ENCODE data around the gene SYNGR3.
"Not testable (repeated sequence)": the region's sequence is repeated elsewhere in the genome, so short reads cannot be mapped to it uniquely, and the experiment has no call there.

The SYNGR3 gene

GRCh38 chr16:1959269-1960039, 30.3 kb upstream of the SYNGR3 start, which contains the start of gene NDUFB10:
Gene NDUFB10 (plus strand): TSS chr16:1959538. CDS start chr16:1959625, 87 bp downstream.
- Histone ChIP-seq H3K36me3 (ENCODE audit: control insufficient read depth, low read length) (peaks cover 49% of the 10 kb centered on the region), H3K4me2 (ENCODE audit: low read length) (peak within 1 kb of the TSS; percentile 99), H3K9me3 (ENCODE audit: control insufficient read depth, insufficient read depth, low read length) (no peaks in the 10 kb centered on the region), H4K20me1 (ENCODE audit: control insufficient read depth, insufficient read depth, low read depth, low read length) (peaks cover 10% of the 10 kb centered on the region), H3K27me3 (ENCODE audit: control insufficient read depth, low read length) (no peaks in the 10 kb centered on the region), H3K79me2 (ENCODE audit: control insufficient read depth, low read length) (peaks cover 40% of the 10 kb centered on the region), H3K27ac (ENCODE audit: low read depth, low read length) (peak within 1 kb of the TSS; percentile 62), H3K4me3 (ENCODE audit: low read length) (peak within 1 kb of the TSS; percentile 98), H3F3A (ENCODE audit: control insufficient read depth, insufficient read depth) (peaks cover 42% of the 10 kb centered on the region), H3K4me1 (ENCODE audit: control insufficient read depth, low read length) (peaks cover 34% of the 10 kb centered on the region), H3K9me2 (replicated peaks; ENCODE audit: control insufficient read depth, low read length) (no peaks in the 10 kb centered on the region)
- TF ChIP-seq EZH2phosphoT487 (IDR thresholded peaks at IDR 0.05; ENCODE audit: borderline replicate concordance, low read length), result no peak
- peak; percentile 91 for TF ChIP-seq CTCF (IDR thresholded peaks at IDR 0.05; ENCODE audit: low read depth, low read length, poor library complexity, severe bottlenecking)

DNA sequence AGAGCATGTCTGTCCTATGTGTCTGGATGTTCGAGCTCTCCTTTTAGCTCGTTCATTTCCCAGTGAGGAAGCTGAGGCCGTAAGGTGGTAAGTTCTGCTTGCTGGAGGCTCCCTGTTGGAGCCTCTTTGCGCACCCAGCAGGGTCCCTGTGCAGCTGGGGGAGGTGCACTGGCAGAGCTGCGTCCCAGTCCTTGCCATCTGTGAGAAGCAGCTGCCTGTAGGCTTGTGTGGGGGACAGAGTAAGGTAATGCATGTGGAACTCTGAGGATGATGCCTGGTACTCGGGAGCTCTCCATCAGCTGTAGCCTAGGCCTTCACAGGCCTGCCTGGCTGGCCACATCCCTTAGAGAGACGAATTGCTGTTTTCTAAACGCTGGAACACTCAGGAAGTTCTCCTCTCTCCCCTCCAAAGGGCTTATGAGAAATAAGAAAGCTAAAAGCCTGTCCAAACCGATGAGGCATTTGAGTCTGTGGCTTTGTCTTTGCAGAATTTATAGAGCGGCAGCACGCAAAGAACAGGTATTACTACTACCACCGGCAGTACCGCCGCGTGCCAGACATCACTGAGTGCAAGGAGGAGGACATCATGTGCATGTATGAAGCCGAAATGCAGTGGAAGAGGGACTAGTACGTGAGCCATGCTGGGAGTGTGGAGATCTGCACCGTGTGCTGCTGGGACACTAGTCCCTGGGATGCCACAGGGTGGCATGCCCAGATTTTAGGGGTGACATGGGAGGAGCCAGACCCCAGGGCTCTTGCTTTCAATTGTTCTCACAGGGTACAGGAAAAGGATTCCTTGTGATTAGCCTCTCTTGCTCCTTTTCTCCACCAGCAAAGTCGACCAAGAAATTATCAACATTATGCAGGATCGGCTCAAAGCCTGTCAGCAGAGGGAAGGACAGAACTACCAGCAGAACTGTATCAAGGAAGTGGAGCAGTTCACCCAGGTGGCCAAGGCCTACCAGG, 28.8 kb upstream of the SYNGR3 start:
- peaks cover 10% of the 10 kb centered on the region for H4K20me1 ChIP-seq (ENCODE audit: control insufficient read depth, insufficient read depth, low read depth, low read length)
- H3K27me3 ChIP-seq (ENCODE audit: control insufficient read depth, low read length), result no peaks in the 10 kb centered on the region
- peaks cover 61% of the 10 kb centered on the region for H3K36me3 ChIP-seq (ENCODE audit: control insufficient read depth, low read length)
- H3K4me2 ChIP-seq (ENCODE audit: low read length), result peak overlapping the region; percentile 99
- TF ChIP-seq EZH2phosphoT487 (IDR thresholded peaks at IDR 0.05; ENCODE audit: borderline replicate concordance, low read length), result no peak
- no peak for TF ChIP-seq CTCF (IDR thresholded peaks at IDR 0.05; ENCODE audit: low read depth, low read length, poor library complexity, severe bottlenecking)
- no peaks in the 10 kb centered on the region for H3K9me3 ChIP-seq (ENCODE audit: control insufficient read depth, insufficient read depth, low read length)
- peaks cover 38% of the 10 kb centered on the region for H3K4me1 ChIP-seq (ENCODE audit: control insufficient read depth, low read length)
- H3K9me2 ChIP-seq (replicated peaks; ENCODE audit: control insufficient read depth, low read length), result no peaks in the 10 kb centered on the region
- peaks cover 54% of the 10 kb centered on the region for H3K79me2 ChIP-seq (ENCODE audit: control insufficient read depth, low read length)
- peak overlapping the region; percentile 98 for H3K4me3 ChIP-seq (ENCODE audit: low read length)
- H3K27ac ChIP-seq (ENCODE audit: low read depth, low read length), result peak overlapping the region; percentile 62
- H3F3A ChIP-seq (ENCODE audit: control insufficient read depth, insufficient read depth), result peaks cover 43% of the 10 kb centered on the region

DNA sequence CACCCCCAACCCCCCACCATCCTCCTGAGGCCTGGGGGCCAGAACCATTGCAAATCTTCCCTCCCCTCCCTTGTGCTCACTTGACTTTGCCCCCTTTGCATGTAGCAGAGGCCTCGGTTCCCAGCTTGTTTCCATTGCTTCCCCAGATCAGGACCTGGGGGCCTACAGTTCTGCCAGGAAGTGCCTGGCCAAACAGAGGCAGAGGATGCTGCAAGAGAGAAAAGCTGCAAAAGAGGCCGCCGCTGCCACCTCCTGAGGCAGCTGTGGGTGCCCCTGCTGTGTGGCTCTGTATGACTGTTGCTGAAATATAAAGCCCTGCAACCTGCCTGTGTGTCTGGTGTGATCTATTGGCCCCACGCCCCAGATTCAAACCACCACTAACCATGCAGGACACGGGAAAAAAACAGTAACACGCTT, 28.1 kb upstream of the SYNGR3 start:
- Histone ChIP-seq H3K4me3 (ENCODE audit: low read length) (peak overlapping the region; percentile 100), H3K9me3 (ENCODE audit: control insufficient read depth, insufficient read depth, low read length) (no peaks in the 10 kb centered on the region), H3K79me2 (ENCODE audit: control insufficient read depth, low read length) (peaks cover 61% of the 10 kb centered on the region), H3K9me2 (replicated peaks; ENCODE audit: control insufficient read depth, low read length) (no peaks in the 10 kb centered on the region), H4K20me1 (ENCODE audit: control insufficient read depth, insufficient read depth, low read depth, low read length) (peaks cover 10% of the 10 kb centered on the region), H3K36me3 (ENCODE audit: control insufficient read depth, low read length) (peaks cover 65% of the 10 kb centered on the region), H3K27me3 (ENCODE audit: control insufficient read depth, low read length) (no peaks in the 10 kb centered on the region), H3K27ac (ENCODE audit: low read depth, low read length) (peak overlapping the region; percentile 62), H3K4me2 (ENCODE audit: low read length) (peak overlapping the region; percentile 99), H3F3A (ENCODE audit: control insufficient read depth, insufficient read depth) (peaks cover 43% of the 10 kb centered on the region), H3K4me1 (ENCODE audit: control insufficient read depth, low read length) (peaks cover 41% of the 10 kb centered on the region)
- TF ChIP-seq CTCF (IDR thresholded peaks at IDR 0.05; ENCODE audit: low read depth, low read length, poor library complexity, severe bottlenecking) (no peak), EZH2phosphoT487 (IDR thresholded peaks at IDR 0.05; ENCODE audit: borderline replicate concordance, low read length) (no peak)

GRCh38 chr16:1962161-1963153, 27.3 kb upstream of the SYNGR3 start:
- Histone ChIP-seq H3K79me2 (ENCODE audit: control insufficient read depth, low read length) (peaks cover 68% of the 10 kb centered on the region), H3F3A (ENCODE audit: control insufficient read depth, insufficient read depth) (peaks cover 43% of the 10 kb centered on the region), H3K4me2 (ENCODE audit: low read length) (peak overlapping the region; percentile 99), H3K27ac (ENCODE audit: low read depth, low read length) (peak overlapping the region; percentile 91), H3K4me1 (ENCODE audit: control insufficient read depth, low read length) (peaks cover 41% of the 10 kb centered on the region), H3K4me3 (ENCODE audit: low read length) (peak overlapping the region; percentile 100), H3K36me3 (ENCODE audit: control insufficient read depth, low read length) (peaks cover 72% of the 10 kb centered on the region)
- not testable (repeated sequence) for H3K9me3 ChIP-seq (ENCODE audit: control insufficient read depth, insufficient read depth, low read length); H3K9me2 ChIP-seq (replicated peaks; ENCODE audit: control insufficient read depth, low read length); H4K20me1 ChIP-seq (ENCODE audit: control insufficient read depth, insufficient read depth, low read depth, low read length); H3K27me3 ChIP-seq (ENCODE audit: control insufficient read depth, low read length)
